Hepatocyte (in vitro differentiated cells): ENCODE results near the gene DYRK1A. TPM values are rescaled to one million over a fixed set of nuclear protein-coding genes. Genes with fewer than 3 reads are reported as not detected.
A peak's percentile ranks its signal among the peaks of the same experiment; 100 is the strongest.

Experiments
- DNase-seq: peaks from one replicate; pipeline ENCODE4 v3.0.0-alpha.2; 2016; ENCODE audit warnings: low spot score
- H2AFZ ChIP-seq: fragments of 200-600 bp; sonication (generic); 2 replicates; pipeline ENCODE4 v1.6.0; 2016; ENCODE audit warnings: antibody characterized with exemption, mild to moderate bottlenecking
- H3K27ac ChIP-seq: fragments of 200-600 bp; sonication (generic); 2 replicates; pipeline ENCODE4 v1.5.1; 2016; ENCODE audit warnings: mild to moderate bottlenecking
- H3K27me3 ChIP-seq: fragments of 200-600 bp; sonication (generic); 2 replicates; pipeline ENCODE4 v1.6.1; 2016
- H3K36me3 ChIP-seq: fragments of 200-600 bp; sonication (generic); replicated peaks from 2 replicates; pipeline ENCODE4 v1.5.1; 2016; ENCODE audit warnings: low read depth; ENCODE audit not compliant: insufficient read depth
- H3K4me1 ChIP-seq: fragments of 200-600 bp; sonication (generic); 2 replicates; pipeline ENCODE4 v1.5.1; 2016; ENCODE audit warnings: mild to moderate bottlenecking, moderate library complexity; ENCODE audit not compliant: insufficient read depth
- H3K4me2 ChIP-seq: fragments of 200-600 bp; sonication (generic); 2 replicates; pipeline ENCODE4 v1.6.0; 2016
- H3K4me3 ChIP-seq: fragments of 200-600 bp; sonication (generic); 2 replicates; pipeline ENCODE4 v1.5.1; 2016; ENCODE audit warnings: mild to moderate bottlenecking
- H3K79me2 ChIP-seq: fragments of 200-600 bp; sonication (generic); 2 replicates; pipeline ENCODE4 v1.6.0; 2017; ENCODE audit warnings: mild to moderate bottlenecking
- H3K9me2 ChIP-seq: fragments of 200-600 bp; sonication (generic); replicated peaks from 2 replicates; pipeline ENCODE4 v1.6.0; 2017; ENCODE audit warnings: mild to moderate bottlenecking; ENCODE audit not compliant: insufficient read depth
- H3K9me3 ChIP-seq: fragments of 200-600 bp; sonication (generic); 2 replicates; pipeline ENCODE4 v1.5.1; 2016; ENCODE audit warnings: low read depth, mild to moderate bottlenecking
- H4K20me1 ChIP-seq: fragments of 200-600 bp; sonication (generic); 2 replicates; pipeline ENCODE4 v1.6.0; 2016; ENCODE audit warnings: mild to moderate bottlenecking; ENCODE audit not compliant: insufficient read depth, poor library complexity, severe bottlenecking
- EZH2 ChIP-seq: fragments of 200-600 bp; sonication (generic); IDR thresholded peaks from 2 replicates; pipeline ENCODE4 v1.6.1; 2016; ENCODE audit warnings: antibody characterized with exemption, mild to moderate bottlenecking, borderline replicate concordance
- EZH2phosphoT487 ChIP-seq: fragments of 200-600 bp; sonication (generic); IDR thresholded peaks from one replicate; pipeline ENCODE4 v1.6.1; 2018; ENCODE audit warnings: antibody characterized with exemption, mild to moderate bottlenecking, low read depth, moderate library complexity; ENCODE audit not compliant: unreplicated experiment, severe bottlenecking
- WGBS: methylation state at CpG from one replicate; pipeline ENCODE4 v1.1.6; 2016; ENCODE audit warnings: low lambda C conversion rate; ENCODE audit errors: missing lambda C conversion rate; 5-methylcytosine and 5-hydroxymethylcytosine counted together
- polyA plus RNA-seq: library from polyadenylated mRNA; unstranded; fragments of >200 nt; fragmentation: Nextera tagmentation; extraction: Ambion mirVana; gene quantifications from 2 replicates; pipeline ENCODE4 v1.2.1, GENCODE V29; 2016
- total RNA-seq: library from RNA; depleted of rRNA; stranded (reverse); fragments of >200 nt; gene quantifications from 2 replicates; pipeline ENCODE4 v1.2.3, GENCODE V29; 2014
- TF ChIP-seq, protein P1 (sequence below): fragments of 200-600 bp; sonication (generic); IDR thresholded peaks from 2 replicates; pipeline ENCODE4 v1.5.1; 2016; ENCODE audit warnings: antibody characterized with exemption, mild to moderate bottlenecking; ENCODE audit not compliant: poor library complexity

The DYRK1A gene
- total and polyA plus RNA-seq, 2 experiments from 2014 or later, result 4.9 to 85.2 TPM

DNA sequence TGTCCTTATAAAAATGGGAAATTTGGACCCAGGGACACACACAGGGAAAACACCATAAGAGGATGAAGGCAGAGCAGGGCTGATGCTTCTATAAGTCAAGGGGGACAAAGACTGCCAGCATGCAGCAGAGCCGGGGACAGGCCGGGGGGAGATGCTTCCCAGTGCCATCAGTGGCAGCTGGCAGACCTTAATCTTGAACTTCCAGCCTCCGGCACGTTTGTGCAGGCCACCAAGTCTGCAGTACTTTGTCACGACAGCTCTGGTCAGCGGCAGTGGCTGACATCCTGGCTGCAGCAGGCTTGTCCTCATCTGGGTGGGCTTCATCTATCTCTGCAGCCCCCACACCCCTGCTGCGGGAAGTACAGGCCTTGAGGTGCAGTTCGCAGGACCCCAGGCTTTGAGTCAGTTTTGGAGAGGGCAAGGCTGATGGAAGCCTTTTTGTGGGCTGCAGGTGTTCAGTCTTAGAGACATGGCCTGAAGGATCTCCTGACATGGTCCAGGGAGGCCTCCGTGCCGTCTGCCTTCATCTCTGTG lies 186.0 kb downstream of the DYRK1A start:
- H3K27ac ChIP-seq, result peak overlapping the region; percentile 91
- TF ChIP-seq EZH2, result no peak
- TF ChIP-seq EZH2phosphoT487, result no peak
- TF ChIP-seq, protein P1, sequence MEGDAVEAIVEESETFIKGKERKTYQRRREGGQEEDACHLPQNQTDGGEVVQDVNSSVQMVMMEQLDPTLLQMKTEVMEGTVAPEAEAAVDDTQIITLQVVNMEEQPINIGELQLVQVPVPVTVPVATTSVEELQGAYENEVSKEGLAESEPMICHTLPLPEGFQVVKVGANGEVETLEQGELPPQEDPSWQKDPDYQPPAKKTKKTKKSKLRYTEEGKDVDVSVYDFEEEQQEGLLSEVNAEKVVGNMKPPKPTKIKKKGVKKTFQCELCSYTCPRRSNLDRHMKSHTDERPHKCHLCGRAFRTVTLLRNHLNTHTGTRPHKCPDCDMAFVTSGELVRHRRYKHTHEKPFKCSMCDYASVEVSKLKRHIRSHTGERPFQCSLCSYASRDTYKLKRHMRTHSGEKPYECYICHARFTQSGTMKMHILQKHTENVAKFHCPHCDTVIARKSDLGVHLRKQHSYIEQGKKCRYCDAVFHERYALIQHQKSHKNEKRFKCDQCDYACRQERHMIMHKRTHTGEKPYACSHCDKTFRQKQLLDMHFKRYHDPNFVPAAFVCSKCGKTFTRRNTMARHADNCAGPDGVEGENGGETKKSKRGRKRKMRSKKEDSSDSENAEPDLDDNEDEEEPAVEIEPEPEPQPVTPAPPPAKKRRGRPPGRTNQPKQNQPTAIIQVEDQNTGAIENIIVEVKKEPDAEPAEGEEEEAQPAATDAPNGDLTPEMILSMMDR, result no peak
- no peaks in the 10 kb centered on the region for H4K20me1 ChIP-seq
- H3K4me1 ChIP-seq, result peaks cover 32% of the 10 kb centered on the region
- no peak overlapping the region for H3K4me2 ChIP-seq
- no peak overlapping the region for H3K4me3 ChIP-seq
- no peaks in the 10 kb centered on the region for H3K79me2 ChIP-seq
- no peak for DNase-seq
- H3K36me3 ChIP-seq, result no peaks in the 10 kb centered on the region
- 87% methylated on average over 10 of the region's 10 CpGs for WGBS
- no peaks in the 10 kb centered on the region for H3K9me2 ChIP-seq
- H3K9me3 ChIP-seq, result no peaks in the 10 kb centered on the region
- no peak overlapping the region for H2AFZ ChIP-seq
- H3K27me3 ChIP-seq, result no peaks in the 10 kb centered on the region

DNA sequence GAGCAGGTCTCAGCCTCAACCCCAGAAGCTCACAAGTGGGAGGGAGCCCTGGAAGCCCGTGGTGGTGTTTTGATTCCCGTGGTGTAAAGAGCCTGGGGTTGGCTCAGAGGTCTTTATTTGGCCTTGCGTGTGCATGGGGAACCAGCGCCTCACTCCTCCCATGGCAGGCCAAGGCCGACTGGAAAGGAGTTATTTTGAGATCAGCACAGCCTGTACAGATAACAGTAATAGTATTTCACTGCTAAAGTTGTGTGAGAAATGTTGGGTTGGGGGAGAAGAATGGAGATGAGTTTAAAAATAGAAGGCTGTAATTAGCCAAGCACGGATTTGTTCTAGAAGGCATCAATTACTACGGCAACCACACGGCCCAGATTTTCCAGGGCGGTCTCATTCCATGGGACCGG lies 186.5 kb downstream of the DYRK1A start:
- Histone ChIP-seq H3K4me3 (no peak overlapping the region), H3K27ac (no peak overlapping the region), H2AFZ (no peak overlapping the region)

DNA sequence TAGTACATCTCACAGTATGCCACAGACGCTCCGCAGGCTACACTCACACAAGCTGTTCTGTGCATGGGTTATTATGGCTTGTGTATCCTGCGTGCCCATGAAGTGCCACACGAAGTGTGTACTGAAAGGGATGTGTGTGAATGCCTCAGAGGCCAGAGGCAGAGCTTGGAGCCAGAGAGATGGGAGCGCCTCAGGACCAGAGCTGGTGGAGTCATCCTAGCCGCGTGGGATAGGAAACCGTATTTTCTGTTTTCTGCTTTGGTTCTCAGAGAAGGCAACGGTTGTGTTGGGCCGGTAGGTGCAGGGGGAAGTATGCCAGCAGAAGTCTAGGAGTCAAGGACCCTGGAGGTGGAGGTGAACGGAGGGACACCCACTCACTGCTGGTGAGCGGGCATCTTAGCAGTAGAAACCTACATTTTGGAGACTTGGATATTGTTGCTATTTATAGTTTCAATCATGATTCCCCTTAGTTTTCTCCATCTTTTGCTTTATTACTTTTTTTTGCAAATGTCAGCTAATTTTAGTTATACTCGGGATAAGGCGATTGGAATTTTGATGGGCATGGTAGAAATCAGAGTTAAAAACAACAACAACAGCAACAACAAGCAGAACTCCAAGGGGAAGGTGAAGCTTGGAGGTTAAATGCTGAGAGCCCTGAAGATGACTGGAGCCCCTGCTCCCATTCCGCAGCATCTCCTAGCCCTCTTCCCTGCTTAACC lies 188.2 kb downstream of the DYRK1A start:
- H2AFZ ChIP-seq, result no peak overlapping the region
- TF ChIP-seq EZH2phosphoT487 (no peak), EZH2 (no peak)
- TF ChIP-seq, protein P1, result no peak
- no peak for DNase-seq
- no peak overlapping the region for H3K4me2 ChIP-seq
- H3K79me2 ChIP-seq, result no peaks in the 10 kb centered on the region
- no peaks in the 10 kb centered on the region for H4K20me1 ChIP-seq
- no peaks in the 10 kb centered on the region for H3K36me3 ChIP-seq
- peak overlapping the region; percentile 64 for H3K27ac ChIP-seq
- no peak overlapping the region for H3K4me3 ChIP-seq
- no peaks in the 10 kb centered on the region for H3K9me2 ChIP-seq
- H3K27me3 ChIP-seq, result no peaks in the 10 kb centered on the region
- no peaks in the 10 kb centered on the region for H3K9me3 ChIP-seq
- H3K4me1 ChIP-seq, result peaks cover 32% of the 10 kb centered on the region
- 88% methylated on average over 15 of the region's 15 CpGs for WGBS

More for the DNA sequence above, 186.5 kb downstream of the DYRK1A start:
- Histone ChIP-seq H3K4me2 (no peak overlapping the region), H4K20me1 (no peaks in the 10 kb centered on the region), H3K9me2 (no peaks in the 10 kb centered on the region), H3K4me1 (peaks cover 32% of the 10 kb centered on the region), H3K27me3 (no peaks in the 10 kb centered on the region), H3K36me3 (no peaks in the 10 kb centered on the region), H3K9me3 (no peaks in the 10 kb centered on the region), H3K79me2 (no peaks in the 10 kb centered on the region)
- TF ChIP-seq EZH2, result no peak
- TF ChIP-seq EZH2phosphoT487, result no peak
- TF ChIP-seq, protein P1, result no peak
- WGBS, result 75% methylated on average over 10 of the region's 10 CpGs
- DNase-seq, result no peak
